Stimulated activated CD4-positive, alpha-beta T cell treated with anti-CD3 and anti-CD28 coated beads, Interleukin-15, amount 100 ng/mL, for 48 hours (primary cell): ENCODE data around the gene ELP1.

Source experiments
- DNase-seq, 2 donors: peaks; one replicate each; pipeline ENCODE4 v3.0.0-alpha.2; 2020; ENCODE audit warnings: low read depth in 2 of 2

ELP1 gene

DNA sequence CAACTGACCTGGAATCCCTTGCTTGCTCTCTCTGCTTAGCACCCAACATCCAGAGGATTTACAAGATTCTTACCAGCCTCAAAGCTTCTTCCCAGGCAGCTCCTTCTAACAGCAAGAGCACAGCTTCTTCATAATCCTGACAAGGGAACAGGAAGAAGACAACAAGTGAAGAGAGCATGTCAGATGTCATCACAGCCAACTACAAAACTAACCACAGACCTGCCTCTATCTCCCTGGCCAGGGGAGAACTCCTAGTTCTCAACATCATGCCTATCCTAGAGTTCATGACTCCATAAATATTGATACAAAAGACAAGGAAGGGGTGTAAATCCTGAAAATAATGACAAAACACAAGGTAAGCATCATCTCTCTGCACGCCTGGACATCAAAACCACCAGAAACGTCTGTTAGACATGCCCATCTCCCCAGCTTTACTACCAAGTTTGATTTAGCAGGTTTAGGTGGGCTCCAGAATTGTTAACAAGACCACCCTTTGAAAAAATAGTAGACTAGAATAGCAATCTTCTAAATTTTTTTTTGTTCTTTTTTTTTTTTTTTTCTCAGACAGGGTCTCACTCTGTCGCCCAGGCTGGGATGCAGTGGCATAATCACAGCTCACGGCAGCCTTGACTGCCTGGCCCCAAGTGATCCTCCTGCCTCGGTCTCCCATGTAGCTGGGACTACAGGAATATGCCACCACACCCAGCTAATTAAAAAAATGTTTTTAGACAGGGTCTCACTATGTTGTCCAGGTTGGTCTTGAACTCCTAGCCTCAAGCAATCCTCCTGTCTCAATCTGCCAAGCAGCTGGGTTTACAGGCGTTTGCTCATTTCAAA lies 51.7 kb downstream of the ELP1 start:
- DNase-seq, result no peak

GRCh38 chr9:108880738-108881316 lies 53.1 kb downstream of the ELP1 start:
- DNase-seq, result no peak

- DNase-seq, result no peak
Measured at GRCh38 chr9:108877524-108877923, 56.4 kb downstream of the ELP1 start.

- no peak for DNase-seq
Measured at GRCh38 chr9:108876425-108876824, 57.5 kb downstream of the ELP1 start.

- DNase-seq, result no peak
Measured at GRCh38 chr9:108874058-108874788, 59.7 kb downstream of the ELP1 start.

GRCh38 chr9:108869092-108869725 lies 64.7 kb downstream of the ELP1 start:
- no peak for DNase-seq

- DNase-seq, result no peak
Measured at GRCh38 chr9:108867829-108868228, 66.1 kb downstream of the ELP1 start.

DNA sequence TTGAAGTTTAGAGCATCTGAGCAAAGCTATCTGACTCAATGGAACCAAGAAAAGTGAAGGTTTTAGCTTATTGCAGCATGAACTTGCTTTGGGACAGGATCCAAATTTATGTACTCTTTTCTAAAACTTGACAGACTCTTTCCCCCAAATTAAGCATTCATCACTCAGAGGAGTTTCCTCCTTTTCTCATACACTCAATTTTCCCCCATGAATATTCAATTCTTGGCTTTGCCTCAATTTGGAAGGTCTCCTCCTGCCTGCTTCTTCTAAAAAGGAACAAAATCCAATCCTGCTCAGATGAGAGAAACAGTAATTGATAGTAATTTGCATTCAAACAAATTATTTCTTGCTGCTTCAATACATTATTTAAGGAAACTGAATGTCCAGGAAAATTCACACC lies 66.8 kb downstream of the ELP1 start:
- no peak for DNase-seq

DNA sequence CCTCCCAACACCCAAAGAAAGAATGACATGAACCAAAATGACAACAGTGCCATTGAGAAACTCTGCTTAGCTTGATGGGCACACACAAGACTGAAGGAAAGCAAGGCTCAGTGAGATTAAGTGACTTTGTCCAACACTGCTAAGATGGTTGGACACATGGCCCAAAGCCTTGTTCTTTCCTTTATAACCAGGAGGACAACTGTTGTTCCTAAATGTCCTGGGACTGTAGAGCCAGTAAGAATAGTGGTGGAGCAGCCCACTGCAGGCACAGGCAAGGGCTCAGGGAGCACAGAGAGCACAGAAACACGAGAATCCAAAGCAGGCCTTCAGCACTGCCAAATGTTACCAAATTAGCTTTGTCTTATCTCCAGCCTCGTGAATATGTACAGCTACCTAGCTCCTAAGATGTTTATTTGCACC lies 67.9 kb downstream of the ELP1 start:
- no peak for DNase-seq

GRCh38 chr9:108865037-108865436 lies 68.9 kb downstream of the ELP1 start:
- DNase-seq, result no peak

- DNase-seq, result no peak
Measured at GRCh38 chr9:108864446-108864845, 69.5 kb downstream of the ELP1 start.

DNA sequence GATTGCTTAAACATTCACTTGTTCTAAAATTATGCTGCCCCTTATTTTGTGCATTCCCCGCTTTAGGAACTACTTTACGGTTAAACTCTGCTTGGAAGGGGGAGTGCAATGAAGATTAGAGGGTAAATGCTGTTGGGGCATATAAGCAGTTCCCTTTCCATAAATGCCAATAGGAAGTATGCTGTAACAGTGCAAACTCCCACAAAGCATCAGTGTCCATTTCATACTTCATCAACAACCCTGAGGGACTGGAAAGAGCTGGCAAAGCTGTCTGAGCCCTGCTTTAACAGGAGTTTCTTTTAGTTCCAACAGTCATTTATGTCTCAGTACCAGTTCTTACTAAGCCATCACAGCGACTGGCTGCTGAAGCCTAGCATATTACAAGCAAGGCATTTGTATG lies 70.0 kb downstream of the ELP1 start:
- no peak for DNase-seq

DNA sequence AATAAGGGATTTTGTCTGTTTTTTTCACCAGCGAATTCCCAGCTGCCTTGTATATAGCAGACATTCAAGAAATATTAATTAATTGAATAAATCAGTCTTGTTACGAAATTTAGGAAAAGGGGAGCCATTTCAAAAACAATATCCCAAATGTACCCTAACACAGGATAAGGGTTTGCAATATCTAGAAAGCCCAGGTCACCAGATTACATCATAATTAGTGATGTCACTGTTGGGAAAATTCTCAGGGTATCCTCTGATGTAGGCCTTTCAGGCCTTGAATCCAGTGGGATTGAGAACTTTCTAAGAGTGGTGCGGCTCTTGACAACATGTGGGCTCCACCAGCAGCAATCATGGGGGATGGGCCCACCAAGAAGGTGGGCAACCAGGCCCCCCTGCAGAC lies 71.9 kb downstream of the ELP1 start, which contains the start of gene ACTL7A:
ACTL7A (plus strand) TSS at position 270 of the 400 bp plus-strand sequence; CDS start at position 327, 57 bp downstream.
- DNase-seq, result no peak

DNA sequence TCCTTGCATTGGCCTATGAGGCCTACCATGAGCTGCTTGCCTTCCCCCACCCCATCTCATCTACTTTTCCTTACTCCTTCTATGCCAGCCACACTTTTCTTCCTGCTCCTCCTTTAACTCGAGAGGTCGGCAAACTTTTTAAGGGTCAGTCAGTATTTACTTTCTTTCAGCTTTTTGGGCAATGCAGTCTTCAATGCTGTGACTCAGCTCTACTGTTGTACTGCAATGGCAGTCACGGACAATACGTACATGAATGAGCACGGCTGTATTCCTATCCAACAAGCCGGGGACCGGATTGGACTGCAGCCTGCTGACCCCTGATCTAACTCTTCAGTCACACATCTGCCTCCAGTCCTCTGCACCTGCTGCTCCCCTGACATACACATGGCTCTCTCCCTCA lies 72.5 kb downstream of the ELP1 start:
- no peak for DNase-seq

DNA sequence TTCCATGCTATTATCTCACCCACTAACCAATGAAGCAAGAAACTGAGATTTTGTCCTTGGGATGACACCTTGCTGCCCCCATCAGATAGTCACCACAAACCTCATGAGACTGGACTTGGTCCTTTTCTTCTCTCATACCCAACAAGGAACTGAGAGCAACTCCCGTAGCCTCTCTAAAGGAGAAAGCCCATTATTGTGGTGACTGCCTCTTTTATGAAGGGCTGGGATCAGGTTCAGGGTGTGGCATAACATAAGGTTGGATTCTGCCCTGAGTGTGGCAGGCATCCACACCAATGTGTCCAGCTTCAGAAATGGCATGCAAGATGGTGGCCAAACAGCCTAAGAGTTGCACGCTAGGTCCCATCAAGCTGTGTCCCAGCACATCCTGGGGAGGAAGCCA lies 73.2 kb downstream of the ELP1 start:
- DNase-seq, result no peak

- DNase-seq, result no peak
Measured at GRCh38 chr9:108860354-108860753, 73.6 kb downstream of the ELP1 start.

DNA sequence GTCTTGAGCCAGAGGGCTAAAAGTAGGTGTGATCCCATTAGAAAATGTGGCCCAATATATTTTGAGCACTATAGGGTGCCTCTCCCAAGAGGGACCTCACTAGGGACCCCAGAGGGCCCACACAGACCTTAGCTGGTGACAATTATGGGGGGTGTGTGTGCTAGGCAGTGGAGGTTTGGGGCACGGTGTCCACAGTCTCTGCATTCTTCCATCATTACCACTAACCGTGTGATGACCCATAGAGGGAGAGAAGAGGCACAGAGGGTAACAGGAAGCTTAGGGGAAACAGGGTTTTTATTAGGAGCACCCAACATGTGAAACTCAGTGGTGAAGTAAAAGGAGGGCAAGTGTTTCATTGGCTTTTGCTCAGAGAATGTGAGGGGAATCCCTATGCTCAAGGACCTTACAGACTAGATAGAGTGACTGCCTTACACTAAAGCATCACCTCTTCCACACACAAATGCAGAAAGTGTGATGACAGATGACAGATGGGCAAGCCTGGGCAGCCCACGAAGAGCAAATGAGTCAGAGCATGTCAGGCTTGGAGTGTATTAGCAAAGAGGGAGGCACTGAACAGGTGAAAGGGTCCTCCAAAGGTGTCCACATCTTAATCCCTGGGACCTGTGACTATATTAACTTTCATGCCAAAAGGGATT lies 74.3 kb downstream of the ELP1 start:
- DNase-seq, result no peak

GRCh38 chr9:108857572-108857971 lies 76.4 kb downstream of the ELP1 start:
- no peak for DNase-seq

- DNase-seq, result no peak
Measured at GRCh38 chr9:108855888-108856287, 78.0 kb downstream of the ELP1 start, which contains the start of gene ACTL7B. ACTL7B (minus strand) TSS chr9:108855986; CDS start chr9:108855930, 56 bp downstream.

- no peak for DNase-seq
Measured at GRCh38 chr9:108855529-108855886, 78.4 kb downstream of the ELP1 start.

DNA sequence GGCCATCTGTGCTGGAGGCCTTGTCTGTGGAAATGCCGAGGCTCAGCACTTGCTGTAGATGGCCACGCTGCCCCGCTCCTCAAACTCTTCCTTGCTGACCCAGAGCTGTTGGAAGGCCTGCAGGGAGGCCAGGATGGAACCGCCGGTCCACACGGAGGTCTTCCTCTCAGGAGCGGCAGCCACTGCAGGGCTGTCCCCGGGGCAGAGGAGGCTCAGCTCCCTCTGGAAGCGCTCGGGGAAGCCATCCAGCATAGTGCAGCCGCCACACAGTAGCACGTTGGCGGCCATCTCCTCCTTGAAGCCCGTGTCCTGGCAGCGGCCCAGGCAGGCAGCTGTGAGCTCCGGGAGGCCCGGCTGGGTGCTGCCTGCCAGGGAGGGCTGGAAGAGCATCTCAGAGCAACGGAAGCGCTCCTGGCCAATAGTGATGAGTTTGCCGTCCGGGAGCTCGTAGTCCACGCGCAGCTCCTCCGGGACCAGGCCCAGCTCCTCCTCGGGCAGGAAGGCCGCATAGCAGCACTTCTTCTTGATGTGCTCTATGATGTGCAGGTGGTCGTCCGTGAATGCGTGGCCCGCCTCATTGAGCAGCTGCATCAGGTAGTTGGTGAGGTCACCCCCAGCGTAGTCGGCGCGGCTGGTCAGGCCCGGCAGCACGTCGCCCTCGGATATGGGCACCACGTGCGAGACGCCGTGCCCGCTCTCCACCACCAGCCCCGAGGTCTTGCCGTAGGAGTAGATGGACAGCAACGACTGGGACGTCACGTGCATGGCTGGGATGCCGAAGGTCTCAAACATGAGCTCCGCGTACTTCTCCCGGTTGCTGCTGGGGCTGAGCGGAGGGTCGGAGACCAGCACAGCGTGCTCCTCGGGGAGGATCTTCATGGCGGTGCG lies 79.0 kb downstream of the ELP1 start:
- no peak for DNase-seq
